Dendritic cell treated with granulocyte-macrophage colony-stimulating factor and Interleukin-4, amounts not matched to agents 40 ng/mL and 50 ng/mL, for 4 days (primary cell): Measurements from ENCODE around the gene DRD1.

Experiments used
- H3K27ac Mint-ChIP-seq: one replicate; pipeline ENCODE4 v1.8.0; 2022; ENCODE audit warnings: mild to moderate bottlenecking, mixed read lengths
- H3K27me3 Mint-ChIP-seq: one replicate; pipeline ENCODE4 v1.8.0; 2022; ENCODE audit warnings: mild to moderate bottlenecking, mixed read lengths
- H3K36me3 Mint-ChIP-seq: one replicate; pipeline ENCODE4 v1.8.0; 2022; ENCODE audit warnings: low read depth, mixed read lengths
- H3K4me1 Mint-ChIP-seq: one replicate; pipeline ENCODE4 v1.8.0; 2022; ENCODE audit warnings: low read depth, mixed read lengths
- H3K4me3 Mint-ChIP-seq: one replicate; pipeline ENCODE4 v1.8.0; 2022; ENCODE audit warnings: mild to moderate bottlenecking, moderate library complexity, mixed read lengths
- H3K9me3 Mint-ChIP-seq: one replicate; pipeline ENCODE4 v1.8.0; 2022; ENCODE audit warnings: mixed read lengths
- intact Hi-C: fragments of 100-400 bp; cut with micrococcal nuclease; formaldehyde crosslinking; loops from one replicate; pipeline ENCODE4 v1.15.0; 2022

Gene DRD1

GRCh38 chr5:175477440-175477839 lies 33.5 kb upstream of the DRD1 start:
- H3K27ac Mint-ChIP-seq = no peak overlapping the region
- intact Hi-C loops = no loop called here
- H3K4me1 Mint-ChIP-seq = peaks cover 27% of the 10 kb centered on the region
- peaks cover 30% of the 10 kb centered on the region for H3K27me3 Mint-ChIP-seq
- no peaks in the 10 kb centered on the region for H3K9me3 Mint-ChIP-seq
- H3K4me3 Mint-ChIP-seq = no peak overlapping the region
- peaks cover 18% of the 10 kb centered on the region for H3K36me3 Mint-ChIP-seq

- Mint-ChIP-seq H3K4me3 (no peak overlapping the region), H3K4me1 (peaks cover 20% of the 10 kb centered on the region), H3K27me3 (peaks cover 38% of the 10 kb centered on the region), H3K36me3 (peaks cover 7% of the 10 kb centered on the region), H3K27ac (no peak overlapping the region), H3K9me3 (no peaks in the 10 kb centered on the region)
- intact Hi-C loops = no loop called here
These were observed 31.3 kb upstream of the DRD1 start for GRCh38 chr5:175475248-175475647.

GRCh38 chr5:175472378-175472777 lies 28.4 kb upstream of the DRD1 start:
- H3K27me3 Mint-ChIP-seq = peaks cover 35% of the 10 kb centered on the region
- intact Hi-C loops = no loop called here

GRCh38 chr5:175471628-175472027 lies 27.6 kb upstream of the DRD1 start:
- Mint-ChIP-seq H3K4me1 (no peaks in the 10 kb centered on the region), H3K27ac (no peak overlapping the region), H3K27me3 (peaks cover 39% of the 10 kb centered on the region), H3K4me3 (no peak overlapping the region), H3K9me3 (no peaks in the 10 kb centered on the region), H3K36me3 (no peaks in the 10 kb centered on the region)
- intact Hi-C loops = no loop called here

More at GRCh38 chr5:175472378-175472777, 28.4 kb upstream of the DRD1 start:
- Mint-ChIP-seq H3K9me3 (no peaks in the 10 kb centered on the region), H3K27ac (no peak overlapping the region), H3K4me1 (no peaks in the 10 kb centered on the region), H3K4me3 (no peak overlapping the region), H3K36me3 (no peaks in the 10 kb centered on the region)

- Mint-ChIP-seq H3K9me3 (no peaks in the 10 kb centered on the region), H3K27me3 (peaks cover 41% of the 10 kb centered on the region), H3K36me3 (no peaks in the 10 kb centered on the region), H3K4me3 (no peak overlapping the region), H3K27ac (no peak overlapping the region), H3K4me1 (no peaks in the 10 kb centered on the region)
- intact Hi-C loops = no loop called here
These were observed 27.2 kb upstream of the DRD1 start for GRCh38 chr5:175471196-175471595.

- H3K4me1 Mint-ChIP-seq = no peaks in the 10 kb centered on the region
- H3K4me3 Mint-ChIP-seq = no peak overlapping the region
- no peaks in the 10 kb centered on the region for H3K9me3 Mint-ChIP-seq
- H3K27me3 Mint-ChIP-seq = peaks cover 39% of the 10 kb centered on the region
- no peaks in the 10 kb centered on the region for H3K36me3 Mint-ChIP-seq
- intact Hi-C loops = no loop called here
- no peak overlapping the region for H3K27ac Mint-ChIP-seq
These were observed 26.8 kb upstream of the DRD1 start for GRCh38 chr5:175470781-175471180.

- Mint-ChIP-seq H3K36me3 (no peaks in the 10 kb centered on the region), H3K4me3 (no peak overlapping the region), H3K27ac (no peak overlapping the region), H3K27me3 (peaks cover 37% of the 10 kb centered on the region), H3K4me1 (no peaks in the 10 kb centered on the region), H3K9me3 (no peaks in the 10 kb centered on the region)
- intact Hi-C loops = no loop called here
These were observed 25.9 kb upstream of the DRD1 start for GRCh38 chr5:175469916-175470315.

- H3K4me1 Mint-ChIP-seq = peaks cover 5% of the 10 kb centered on the region
- no peaks in the 10 kb centered on the region for H3K36me3 Mint-ChIP-seq
- H3K9me3 Mint-ChIP-seq = no peaks in the 10 kb centered on the region
- intact Hi-C loops = no loop called here
- no peak overlapping the region for H3K4me3 Mint-ChIP-seq
- H3K27ac Mint-ChIP-seq = no peak overlapping the region
- H3K27me3 Mint-ChIP-seq = peaks cover 33% of the 10 kb centered on the region
These were observed 24.9 kb upstream of the DRD1 start for GRCh38 chr5:175468892-175469291.

- Mint-ChIP-seq H3K27ac (no peak overlapping the region), H3K27me3 (peaks cover 29% of the 10 kb centered on the region), H3K36me3 (no peaks in the 10 kb centered on the region), H3K4me3 (no peak overlapping the region), H3K4me1 (peaks cover 5% of the 10 kb centered on the region), H3K9me3 (no peaks in the 10 kb centered on the region)
- intact Hi-C loops = no loop called here
These were observed 24.2 kb upstream of the DRD1 start for GRCh38 chr5:175467983-175468690.

GRCh38 chr5:175466700-175467318 lies 22.8 kb upstream of the DRD1 start:
- Mint-ChIP-seq H3K9me3 (no peaks in the 10 kb centered on the region), H3K27me3 (peaks cover 25% of the 10 kb centered on the region), H3K4me3 (no peak overlapping the region), H3K27ac (no peak overlapping the region), H3K4me1 (peaks cover 5% of the 10 kb centered on the region), H3K36me3 (no peaks in the 10 kb centered on the region)
- intact Hi-C loops = no loop called here

- Mint-ChIP-seq H3K9me3 (no peaks in the 10 kb centered on the region), H3K36me3 (no peaks in the 10 kb centered on the region), H3K4me3 (no peak overlapping the region), H3K27ac (no peak overlapping the region), H3K27me3 (peaks cover 20% of the 10 kb centered on the region), H3K4me1 (peaks cover 5% of the 10 kb centered on the region)
- intact Hi-C loops = no loop called here
These were observed 21.3 kb upstream of the DRD1 start for GRCh38 chr5:175465282-175465681.

- Mint-ChIP-seq H3K36me3 (no peaks in the 10 kb centered on the region), H3K4me1 (peaks cover 5% of the 10 kb centered on the region), H3K9me3 (no peaks in the 10 kb centered on the region), H3K27me3 (peaks cover 18% of the 10 kb centered on the region), H3K27ac (no peak overlapping the region), H3K4me3 (no peak overlapping the region)
- intact Hi-C loops = no loop called here
These were observed 20.9 kb upstream of the DRD1 start for GRCh38 chr5:175464942-175465233.

- intact Hi-C loops = no loop called here
- no peak overlapping the region for H3K27ac Mint-ChIP-seq
These were observed 20.3 kb upstream of the DRD1 start for GRCh38 chr5:175464074-175464941.

GRCh38 chr5:175463641-175464040 lies 19.7 kb upstream of the DRD1 start:
- Mint-ChIP-seq H3K4me1 (peaks cover 5% of the 10 kb centered on the region), H3K9me3 (no peaks in the 10 kb centered on the region)

More at GRCh38 chr5:175464074-175464941, 20.3 kb upstream of the DRD1 start:
- H3K4me1 Mint-ChIP-seq = peaks cover 5% of the 10 kb centered on the region
- H3K27me3 Mint-ChIP-seq = peaks cover 18% of the 10 kb centered on the region
- no peaks in the 10 kb centered on the region for H3K9me3 Mint-ChIP-seq
- H3K4me3 Mint-ChIP-seq = no peak overlapping the region
- no peaks in the 10 kb centered on the region for H3K36me3 Mint-ChIP-seq

More at GRCh38 chr5:175463641-175464040, 19.7 kb upstream of the DRD1 start:
- no peak overlapping the region for H3K27ac Mint-ChIP-seq
- H3K4me3 Mint-ChIP-seq = no peak overlapping the region
- H3K36me3 Mint-ChIP-seq = no peaks in the 10 kb centered on the region
- intact Hi-C loops = no loop called here
- peaks cover 22% of the 10 kb centered on the region for H3K27me3 Mint-ChIP-seq
